ENCODE data around the gene MEI1. TPM values are rescaled to one million over a fixed set of nuclear protein-coding genes. Genes with fewer than 3 reads are reported as not detected.

The MEI1 gene
- total and polyA plus RNA-seq, 3 donors from 2014 or later = 43.5 to 103 (median 47.6) TPM

DNA sequence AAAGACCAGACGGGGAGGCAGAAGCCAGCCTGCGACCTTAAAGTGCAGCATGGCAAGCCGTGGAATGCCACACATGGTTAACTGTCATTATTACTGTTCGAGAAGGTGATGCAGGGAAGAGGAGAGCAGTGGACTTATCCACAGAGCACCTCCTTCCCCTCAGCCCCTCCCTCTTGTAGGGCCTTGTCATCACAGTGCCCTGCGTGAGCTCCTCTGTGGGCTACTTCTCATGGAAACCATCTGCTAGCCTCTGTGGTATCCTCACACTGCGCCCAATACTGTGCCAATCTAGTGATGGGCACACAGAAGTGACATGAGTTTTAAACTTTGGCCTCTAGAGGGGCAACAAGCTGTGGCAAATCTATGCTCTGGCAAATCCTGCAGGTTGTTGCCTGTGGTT, 83.0 kb downstream of the MEI1 start:
- Histone ChIP-seq H3K27ac (no peak overlapping the region), H3K9me3 (no peaks in the 10 kb centered on the region), H3K36me3 (ENCODE audit: low read depth, missing control alignments) (no peaks in the 10 kb centered on the region), H3K27me3 (no peaks in the 10 kb centered on the region), H3K4me3 (no peak overlapping the region), H3K4me1 (no peaks in the 10 kb centered on the region)
- intact Hi-C loops (cut with DNase I; ENCODE audit: low total_unique reads) = no loop called here
- no peak for DNase-seq
- TF ChIP-seq POLR2A (IDR thresholded peaks at IDR 0.05) (no peak), CTCF (IDR thresholded peaks at IDR 0.05) (no peak)
- WGBS, 2 donors = 91 to 93% methylated on average over 6 of the region's 6 CpGs

GRCh38 chr22:41782751-41783150, 83.4 kb downstream of the MEI1 start:
- Histone ChIP-seq H3K27ac (no peak overlapping the region), H3K4me1 (no peaks in the 10 kb centered on the region), H3K9me3 (no peaks in the 10 kb centered on the region), H3K4me3 (no peak overlapping the region), H3K27me3 (no peaks in the 10 kb centered on the region), H3K36me3 (ENCODE audit: low read depth, missing control alignments) (no peaks in the 10 kb centered on the region)
- DNase-seq = no peak
- TF ChIP-seq CTCF (IDR thresholded peaks at IDR 0.05) (no peak), POLR2A (IDR thresholded peaks at IDR 0.05) (no peak)
- WGBS, 2 donors = 65 to 76% methylated on average over 2 of the region's 2 CpGs
- intact Hi-C loops (cut with DNase I; ENCODE audit: low total_unique reads) = no loop called here

- intact Hi-C loops (cut with DNase I; ENCODE audit: low total_unique reads) = no loop called here
- Histone ChIP-seq H3K36me3 (ENCODE audit: low read depth, missing control alignments) (no peaks in the 10 kb centered on the region), H3K27me3 (no peaks in the 10 kb centered on the region), H3K9me3 (no peaks in the 10 kb centered on the region), H3K4me3 (no peak overlapping the region), H3K27ac (no peak overlapping the region), H3K4me1 (no peaks in the 10 kb centered on the region)
- no peak for DNase-seq
- 68 to 80% methylated on average over 2 of the region's 2 CpGs for WGBS, 2 donors
- TF ChIP-seq CTCF (IDR thresholded peaks at IDR 0.05) = no peak
- TF ChIP-seq POLR2A (IDR thresholded peaks at IDR 0.05) = no peak
These were observed 88.0 kb downstream of the MEI1 start for GRCh38 chr22:41787331-41787730.

- Histone ChIP-seq H3K4me3 (no peak overlapping the region), H3K27me3 (no peaks in the 10 kb centered on the region), H3K27ac (no peak overlapping the region), H3K36me3 (ENCODE audit: low read depth, missing control alignments) (no peaks in the 10 kb centered on the region), H3K9me3 (no peaks in the 10 kb centered on the region), H3K4me1 (no peaks in the 10 kb centered on the region)
- WGBS, 2 donors = 90 to 96% methylated on average over 3 of the region's 3 CpGs
- no peak for DNase-seq
- intact Hi-C loops (cut with DNase I; ENCODE audit: low total_unique reads) = no loop called here
- no peak for TF ChIP-seq CTCF (IDR thresholded peaks at IDR 0.05)
- TF ChIP-seq POLR2A (IDR thresholded peaks at IDR 0.05) = no peak
These were observed 94.6 kb downstream of the MEI1 start for GRCh38 chr22:41793871-41794270.

GRCh38 chr22:41798736-41799135, 99.4 kb downstream of the MEI1 start:
- Histone ChIP-seq H3K4me3 (no peak overlapping the region), H3K36me3 (ENCODE audit: low read depth, missing control alignments) (no peaks in the 10 kb centered on the region), H3K27me3 (no peaks in the 10 kb centered on the region), H3K9me3 (no peaks in the 10 kb centered on the region), H3K27ac (no peak overlapping the region), H3K4me1 (peaks cover 15% of the 10 kb centered on the region)
- no peak for TF ChIP-seq POLR2A (IDR thresholded peaks at IDR 0.05)
- TF ChIP-seq CTCF (IDR thresholded peaks at IDR 0.05) = no peak
- intact Hi-C loops (cut with DNase I; ENCODE audit: low total_unique reads) = no loop called here
- no peak for DNase-seq
- 73 to 100% methylated on average over 2 of the region's 2 CpGs for WGBS, 2 donors

All from testis (tissue), 3 donors.